ENCODE results near the gene C22orf42.

DNA sequence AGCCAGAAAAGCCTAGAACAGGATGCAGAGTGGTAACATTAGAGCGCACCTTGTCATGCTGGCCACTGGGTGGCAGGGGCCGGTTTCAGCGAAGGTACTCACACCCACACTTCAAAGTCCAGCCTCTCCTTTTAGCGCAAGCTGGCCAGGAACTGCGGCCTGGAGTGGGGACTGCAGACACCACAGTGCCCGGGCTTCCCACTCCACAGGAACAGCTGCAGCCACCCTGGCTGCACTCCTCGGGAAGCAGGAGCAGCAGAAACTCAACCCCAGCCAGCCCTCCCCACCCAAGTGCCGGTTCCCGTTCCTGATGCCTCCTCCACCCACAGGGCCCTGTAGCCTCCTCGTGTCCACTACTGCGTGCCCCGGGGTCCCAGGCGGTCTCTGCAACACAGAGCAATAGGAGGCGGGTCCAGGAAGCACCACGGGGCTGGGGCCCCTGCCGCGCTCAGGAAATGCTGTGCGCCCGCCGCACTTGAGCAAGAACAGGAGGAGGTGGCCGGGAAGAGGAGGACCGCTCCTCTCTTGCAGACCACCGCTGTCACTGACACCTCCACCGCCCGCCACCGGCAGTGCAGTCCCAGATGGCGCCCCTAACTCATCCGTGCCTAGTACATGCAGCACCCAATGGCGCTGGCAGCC is 43.6 kb upstream of the C22orf42 start:
- TF ChIP-seq GATA2 (IDR thresholded peaks at IDR 0.05; ENCODE audit: low read depth, low read length) (no peak), GATA3 (IDR thresholded peaks at IDR 0.05; ENCODE audit: low read depth, low read length) (no peak)
